NCI-H1048 (cell line): Measurements from ENCODE around the gene KHDRBS2.

Experiments used
- DNase-seq: peaks from one replicate; lab custom pipeline; 2025; lab: John Stamatoyannopoulos, UW

The KHDRBS2 gene

GRCh38 chr6:62285612-62286469, at the start of gene KHDRBS2:
TSS of gene KHDRBS2 (minus strand) at chr6:62286225.
- peak; percentile 77 for DNase-seq

GRCh38 chr6:62328607-62329006, 42.6 kb upstream of the KHDRBS2 start:
- no peak for DNase-seq

- DNase-seq, result no peak
Measured at GRCh38 chr6:62324834-62325233, 38.8 kb upstream of the KHDRBS2 start.

- no peak for DNase-seq
Measured at GRCh38 chr6:62323818-62324431, 37.9 kb upstream of the KHDRBS2 start.

- no peak for DNase-seq
Measured at GRCh38 chr6:62298745-62299392, 12.8 kb upstream of the KHDRBS2 start.

GRCh38 chr6:62296541-62296940, 10.5 kb upstream of the KHDRBS2 start:
- no peak for DNase-seq

GRCh38 chr6:62288974-62289373, 2.9 kb upstream of the KHDRBS2 start:
- DNase-seq, result no peak

- DNase-seq, result no peak
Measured at GRCh38 chr6:62288562-62288961, 2.5 kb upstream of the KHDRBS2 start.

GRCh38 chr6:62286470-62286843, 432 bp upstream of the KHDRBS2 start:
- DNase-seq, result no peak

GRCh38 chr6:62284725-62285124, 1.3 kb downstream of the KHDRBS2 start:
- no peak for DNase-seq

- DNase-seq, result peak; percentile 22
Measured at GRCh38 chr6:62283796-62284411, 2.1 kb downstream of the KHDRBS2 start.

- no peak for DNase-seq
Measured at GRCh38 chr6:62283365-62283764, 2.7 kb downstream of the KHDRBS2 start.

GRCh38 chr6:62280099-62280498, 5.9 kb downstream of the KHDRBS2 start:
- no peak for DNase-seq

- DNase-seq, result no peak
Measured at GRCh38 chr6:62272114-62272513, 13.9 kb downstream of the KHDRBS2 start.

- no peak for DNase-seq
Measured at GRCh38 chr6:62265906-62266525, 20.0 kb downstream of the KHDRBS2 start.

GRCh38 chr6:62262283-62262682, 23.7 kb downstream of the KHDRBS2 start:
- no peak for DNase-seq

GRCh38 chr6:62246087-62246486, 39.9 kb downstream of the KHDRBS2 start:
- no peak for DNase-seq

GRCh38 chr6:62236784-62237183, 49.2 kb downstream of the KHDRBS2 start:
- no peak for DNase-seq

- DNase-seq, result no peak
Measured at GRCh38 chr6:62229231-62229630, 56.8 kb downstream of the KHDRBS2 start.

GRCh38 chr6:62217866-62218265, 68.2 kb downstream of the KHDRBS2 start:
- no peak for DNase-seq

GRCh38 chr6:62202078-62202477, 83.9 kb downstream of the KHDRBS2 start:
- DNase-seq, result no peak

- DNase-seq, result no peak
Measured at GRCh38 chr6:62192593-62192992, 93.4 kb downstream of the KHDRBS2 start.
